ENCODE data around the gene GLT1D1. TPM values are rescaled to one million over a fixed set of nuclear protein-coding genes. Genes with fewer than 3 reads are reported as not detected.

GLT1D1 gene
- total and polyA plus RNA-seq, 12 donors = 0.07 to 0.50 (median 0.33) TPM; not detected in 4

GRCh38 chr12:129005416-129005815 is 152.1 kb downstream of the GLT1D1 start:
- DNase-seq = no peak
- 86 to 87% (median 86%) methylated on average over 7 to 8 of the region's 8 CpGs for WGBS, 4 donors
- Histone ChIP-seq H3K27ac (no peak overlapping the region), H3K27me3 (no peaks in the 10 kb centered on the region), H3K36me3 (replicated peaks in 1 of 2) (no peaks in the 10 kb centered on the region), H3K4me1 (replicated peaks in 1 of 2) (no peaks in the 10 kb centered on the region), H3K9me3 (replicated peaks in 1 of 3) (no peaks in the 10 kb centered on the region), H3K4me3 (no peak overlapping the region)
- TF ChIP-seq POLR2A (IDR thresholded peaks at IDR 0.05) (no peak), CTCF (IDR thresholded peaks at IDR 0.05) (no peak)
- intact Hi-C loops (cut with DNase I) = no loop called here

GRCh38 chr12:129005829-129006228 is 152.6 kb downstream of the GLT1D1 start:
- Histone ChIP-seq H3K4me1 (replicated peaks in 1 of 2) (no peaks in the 10 kb centered on the region), H3K27ac (no peak overlapping the region), H3K36me3 (replicated peaks in 1 of 2) (no peaks in the 10 kb centered on the region), H3K9me3 (replicated peaks in 1 of 3) (no peaks in the 10 kb centered on the region), H3K4me3 (no peak overlapping the region), H3K27me3 (no peaks in the 10 kb centered on the region)
- WGBS, 4 donors = 79 to 93% (median 87%) methylated on average over 6 of the region's 6 CpGs
- no peak for DNase-seq
- intact Hi-C loops (cut with DNase I) = no loop called here
- no peak for TF ChIP-seq CTCF (IDR thresholded peaks at IDR 0.05)
- TF ChIP-seq POLR2A (IDR thresholded peaks at IDR 0.05) = no peak

GRCh38 chr12:129009833-129010622 is 156.8 kb downstream of the GLT1D1 start:
- Histone ChIP-seq H3K27ac (no peak overlapping the region), H3K9me3 (replicated peaks in 1 of 3) (no peaks in the 10 kb centered on the region), H3K4me1 (replicated peaks in 1 of 2) (no peaks in the 10 kb centered on the region), H3K4me3 (no peak overlapping the region), H3K27me3 (no peaks in the 10 kb centered on the region), H3K36me3 (replicated peaks in 1 of 2) (no peaks in the 10 kb centered on the region)
- DNase-seq = no peak
- intact Hi-C loops (cut with DNase I) = no loop called here
- TF ChIP-seq POLR2A (IDR thresholded peaks at IDR 0.05) (no peak), CTCF (IDR thresholded peaks at IDR 0.05) (no peak)
- 36 to 59% (median 53%) methylated on average over 5 of the region's 5 CpGs for WGBS, 4 donors

- TF ChIP-seq CTCF (IDR thresholded peaks at IDR 0.05) (no peak), POLR2A (IDR thresholded peaks at IDR 0.05) (no peak)
- DNase-seq = no peak
- intact Hi-C loops (cut with DNase I) = no loop called here
- WGBS, 4 donors = 43 to 73% (median 59%) methylated on average over 6 to 7 of the region's 7 CpGs
- Histone ChIP-seq H3K4me1 (replicated peaks in 1 of 2) (no peaks in the 10 kb centered on the region), H3K9me3 (replicated peaks in 1 of 3) (peaks cover 0 to 4% (median 0%) of the 10 kb centered on the region in 3 donors), H3K27ac (no peak overlapping the region), H3K27me3 (no peaks in the 10 kb centered on the region), H3K36me3 (replicated peaks in 1 of 2) (no peaks in the 10 kb centered on the region), H3K4me3 (no peak overlapping the region)
Observed at GRCh38 chr12:129016159-129016558, 162.9 kb downstream of the GLT1D1 start.

Measured in adrenal gland (tissue), 12 donors.